Left ventricle myocardium inferior (tissue), 1 donor: ENCODE data around the gene NEURL2. TPM values are rescaled to one million over a fixed set of nuclear protein-coding genes. Genes with fewer than 3 reads are reported as not detected.
A peak's percentile ranks its signal among the peaks of the same experiment; 100 is the strongest.

Experiments
- DNase-seq: peaks from one replicate; pipeline ENCODE4 v3.0.0-alpha.2; 2020
- H3K27ac ChIP-seq: fragments of 200-600 bp; replicated peaks from 2 replicates; pipeline ENCODE4 v1.8.0; 2021
- H3K27me3 ChIP-seq: fragments of 200-600 bp; 2 replicates; pipeline ENCODE4 v1.8.0; 2021; ENCODE audit warnings: low read depth
- H3K36me3 ChIP-seq: fragments of 200-600 bp; 2 replicates; pipeline ENCODE4 v1.8.0; 2021
- H3K4me1 ChIP-seq: fragments of 200-600 bp; 2 replicates; pipeline ENCODE4 v1.8.0; 2021
- H3K4me3 ChIP-seq: fragments of 200-600 bp; 2 replicates; pipeline ENCODE4 v1.8.0; 2021; ENCODE audit warnings: mild to moderate bottlenecking, moderate library complexity
- H3K9me3 ChIP-seq: fragments of 200-600 bp; replicated peaks from 2 replicates; pipeline ENCODE4 v1.8.0; 2021
- CTCF ChIP-seq: fragments of 200-600 bp; IDR thresholded peaks from 2 replicates; pipeline ENCODE4 v1.8.0; 2021; ENCODE audit warnings: antibody characterized with exemption, mild to moderate bottlenecking, borderline replicate concordance
- intact Hi-C: fragments of 100-400 bp; cut with micrococcal nuclease; formaldehyde crosslinking; loops from one replicate; pipeline ENCODE4 v1.11.0; 2022
- total RNA-seq: library from RNA; stranded (reverse); fragmentation: NEBNext Ultra II Directional; extraction: Animal tissue kit (Norgen Biotek cat#: 25700); gene quantifications from one replicate; pipeline ENCODE4 v1.2.1, GENCODE V29; 2021
- donor health status: DM: no; HTN: yes; CAD: no; lungs with severe emphysema.

NEURL2 gene
- total RNA-seq, 1 donor from 2014 or later, result 7.6 TPM

DNA sequence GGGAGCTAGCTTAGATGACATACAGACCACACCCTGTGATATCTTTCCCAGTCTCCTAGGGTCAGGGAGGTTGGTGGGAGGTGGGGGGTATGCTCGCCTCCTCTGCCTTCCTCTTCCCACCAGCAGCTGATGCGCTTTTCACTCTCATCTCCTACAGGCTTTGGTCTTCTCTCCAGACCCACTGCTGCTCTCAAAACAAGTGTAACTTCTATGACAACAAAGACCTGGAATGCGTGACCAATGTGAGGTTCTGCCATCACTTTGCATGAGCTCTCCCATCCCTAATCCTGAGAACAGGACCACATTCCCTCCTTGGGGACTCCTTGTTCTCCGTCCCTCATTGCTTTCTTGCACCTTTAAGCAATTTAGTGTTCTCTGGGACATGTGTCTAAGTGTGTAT, 2.8 kb upstream of the NEURL2 start:
- Histone ChIP-seq H3K4me1 (peaks cover 41% of the 10 kb centered on the region), H3K27ac (no peak overlapping the region), H3K4me3 (no peak overlapping the region), H3K9me3 (no peaks in the 10 kb centered on the region), H3K36me3 (peaks cover 65% of the 10 kb centered on the region), H3K27me3 (no peaks in the 10 kb centered on the region)
- DNase-seq, result no peak
- TF ChIP-seq CTCF, result no peak
- intact Hi-C loops, result loop anchor here (5.0 kb wide), 1 partner anchor 38 kb away; the partner anchor contains the start of gene PCIF1

DNA sequence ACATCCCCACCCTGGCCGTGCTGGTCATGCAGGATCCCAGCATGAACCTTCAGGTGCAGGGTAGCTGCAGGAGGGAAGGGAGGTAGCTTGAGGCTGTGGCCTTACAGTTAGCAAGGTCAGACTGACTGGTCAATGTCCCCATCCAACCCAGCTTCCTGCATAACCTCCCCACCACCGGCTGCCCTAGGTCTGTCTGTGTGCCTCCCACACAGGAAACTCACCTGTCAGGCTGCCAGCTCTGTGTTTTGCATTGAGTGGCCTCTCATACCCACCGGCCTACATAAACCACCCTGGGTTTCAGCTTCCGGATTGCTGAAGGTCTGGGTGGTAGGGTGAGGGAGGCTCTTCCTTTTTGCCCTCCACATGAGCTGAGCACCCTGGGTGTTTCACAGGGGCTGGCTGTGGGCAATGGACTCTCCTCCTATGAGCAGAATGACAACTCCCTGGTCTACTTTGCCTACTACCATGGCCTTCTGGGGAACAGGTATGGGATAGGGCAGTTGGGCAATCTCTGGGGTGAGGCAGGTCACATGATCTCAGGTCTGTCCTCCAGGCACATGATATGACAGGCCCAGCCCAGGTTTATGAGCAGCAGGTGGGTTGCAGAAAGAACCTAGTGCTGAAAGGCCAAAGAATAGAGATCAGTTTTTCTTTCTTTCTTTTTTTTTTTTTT, 2.0 kb upstream of the NEURL2 start:
- Histone ChIP-seq H3K4me3 (peak overlapping the region; percentile 83), H3K36me3 (peaks cover 62% of the 10 kb centered on the region), H3K9me3 (no peaks in the 10 kb centered on the region), H3K4me1 (peaks cover 50% of the 10 kb centered on the region), H3K27ac (no peak overlapping the region), H3K27me3 (no peaks in the 10 kb centered on the region)
- intact Hi-C loops, result loop anchor here (5.0 kb wide), 1 partner anchor 39 kb away; the partner anchor contains the start of gene PCIF1
- no peak for TF ChIP-seq CTCF
- DNase-seq, result no peak

DNA sequence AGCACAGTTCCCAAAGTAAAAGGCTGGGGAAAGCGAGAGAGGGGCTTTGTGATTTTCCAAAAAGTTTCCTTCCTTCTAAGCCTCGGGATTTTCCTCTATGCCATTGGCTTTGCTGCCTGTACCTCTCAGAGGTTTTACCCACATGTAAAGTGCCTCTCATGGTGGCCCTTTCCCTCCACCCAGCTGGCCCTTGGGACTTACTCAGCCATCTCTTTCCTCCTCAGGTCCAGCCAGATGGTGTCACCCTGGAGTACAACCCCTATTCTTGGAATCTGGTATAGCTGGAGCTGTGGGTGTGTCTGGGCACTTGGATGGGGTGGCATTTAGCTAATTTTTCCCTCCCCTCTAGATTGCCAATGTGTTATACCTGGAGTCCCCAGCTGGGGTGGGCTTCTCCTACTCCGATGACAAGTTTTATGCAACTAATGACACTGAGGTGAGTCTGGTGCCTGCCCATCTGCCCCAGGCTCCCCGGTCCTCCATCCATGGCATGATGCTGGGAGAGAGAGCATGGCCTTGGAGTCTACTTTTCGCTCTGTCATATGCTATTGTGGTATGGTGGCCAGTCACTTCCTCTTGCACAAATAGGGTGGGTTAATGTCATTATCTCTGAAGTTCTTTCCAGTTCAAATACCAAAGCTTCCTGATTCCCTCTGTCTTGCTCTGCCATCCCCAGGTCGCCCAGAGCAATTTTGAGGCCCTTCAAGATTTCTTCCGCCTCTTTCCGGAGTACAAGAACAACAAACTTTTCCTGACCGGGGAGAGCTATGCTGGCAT, 1.2 kb upstream of the NEURL2 start:
- Histone ChIP-seq H3K4me3 (peak overlapping the region; percentile 83), H3K36me3 (peaks cover 57% of the 10 kb centered on the region), H3K4me1 (peaks cover 50% of the 10 kb centered on the region), H3K27me3 (no peaks in the 10 kb centered on the region), H3K9me3 (no peaks in the 10 kb centered on the region), H3K27ac (peak overlapping the region; percentile 94)
- intact Hi-C loops, result loop anchor here (5.0 kb wide), 1 partner anchor 40 kb away; the partner anchor contains the start of gene PCIF1
- peak; percentile 7 for TF ChIP-seq CTCF
- DNase-seq, result no peak

- Histone ChIP-seq H3K36me3 (peaks cover 54% of the 10 kb centered on the region), H3K27ac (peak overlapping the region; percentile 94), H3K4me3 (peak overlapping the region; percentile 83), H3K9me3 (no peaks in the 10 kb centered on the region), H3K27me3 (no peaks in the 10 kb centered on the region), H3K4me1 (peaks cover 51% of the 10 kb centered on the region)
- peak; percentile 77 for TF ChIP-seq CTCF
- peak; percentile 85 for DNase-seq
- intact Hi-C loops, result loop anchor here (5.0 kb wide), 1 partner anchor 42 kb away; the partner anchor contains the start of gene PCIF1
Measured at GRCh38 chr20:45890077-45890984, 677 bp downstream of the NEURL2 start.

- TF ChIP-seq CTCF, result no peak
- DNase-seq, result no peak
- Histone ChIP-seq H3K4me1 (peaks cover 59% of the 10 kb centered on the region), H3K9me3 (no peaks in the 10 kb centered on the region), H3K4me3 (no peak overlapping the region), H3K36me3 (peaks cover 40% of the 10 kb centered on the region), H3K27ac (no peak overlapping the region), H3K27me3 (no peaks in the 10 kb centered on the region)
- intact Hi-C loops, result no loop called here
Measured at GRCh38 chr20:45888681-45889080, 2.3 kb downstream of the NEURL2 start.
